Measurements from ENCODE around the gene GYPC. TPM values are rescaled to one million over a fixed set of nuclear protein-coding genes. Genes with fewer than 3 reads are reported as not detected.

The GYPC gene
- total RNA-seq, 1 donor from 2014 or later: 41.4 TPM

DNA sequence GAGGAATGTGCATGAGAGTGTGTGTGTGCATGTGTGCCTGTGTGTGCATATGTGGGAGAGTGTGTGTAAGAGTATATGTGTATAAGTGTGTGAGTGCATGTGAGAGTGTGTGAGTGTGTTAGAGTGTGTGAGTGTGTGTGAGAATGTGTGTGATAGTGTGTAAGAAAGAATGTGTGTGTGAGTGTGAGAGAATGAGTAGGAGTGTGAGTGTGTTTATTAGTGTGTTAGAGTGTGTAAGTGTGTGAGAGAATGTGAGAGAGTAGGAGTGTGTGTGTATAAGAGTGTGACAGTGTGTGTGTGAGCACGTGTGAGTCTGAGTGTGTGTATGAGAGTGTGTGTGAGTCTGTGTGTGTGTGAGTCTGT is 21.2 kb downstream of the GYPC start:
- TF ChIP-seq CTCF (IDR thresholded peaks at IDR 0.05; ENCODE audit: unreplicated experiment): no peak
- Mint-ChIP-seq H3K27me3 (ENCODE audit: low read depth) (no peaks in the 10 kb centered on the region), H3K9me3 (peaks cover 14% of the 10 kb centered on the region), H3K4me1 (no peaks in the 10 kb centered on the region), H3K36me3 (peaks cover 21% of the 10 kb centered on the region), H3K27ac (no peak overlapping the region), H3K4me3 (no peak overlapping the region)
- no peak for DNase-seq (ENCODE audit: low spot score in 2 of 2, unreplicated experiment in 2 of 2)

GRCh38 chr2:126678269-126679065 is 22.5 kb downstream of the GYPC start:
- Mint-ChIP-seq H3K4me3 (no peak overlapping the region), H3K27ac (no peak overlapping the region), H3K36me3 (peaks cover 20% of the 10 kb centered on the region), H3K4me1 (no peaks in the 10 kb centered on the region), H3K9me3 (peaks cover 14% of the 10 kb centered on the region), H3K27me3 (ENCODE audit: low read depth) (no peaks in the 10 kb centered on the region)
- no peak for TF ChIP-seq CTCF (IDR thresholded peaks at IDR 0.05; ENCODE audit: unreplicated experiment)
- DNase-seq (ENCODE audit: low spot score in 2 of 2, unreplicated experiment in 2 of 2): no peak

DNA sequence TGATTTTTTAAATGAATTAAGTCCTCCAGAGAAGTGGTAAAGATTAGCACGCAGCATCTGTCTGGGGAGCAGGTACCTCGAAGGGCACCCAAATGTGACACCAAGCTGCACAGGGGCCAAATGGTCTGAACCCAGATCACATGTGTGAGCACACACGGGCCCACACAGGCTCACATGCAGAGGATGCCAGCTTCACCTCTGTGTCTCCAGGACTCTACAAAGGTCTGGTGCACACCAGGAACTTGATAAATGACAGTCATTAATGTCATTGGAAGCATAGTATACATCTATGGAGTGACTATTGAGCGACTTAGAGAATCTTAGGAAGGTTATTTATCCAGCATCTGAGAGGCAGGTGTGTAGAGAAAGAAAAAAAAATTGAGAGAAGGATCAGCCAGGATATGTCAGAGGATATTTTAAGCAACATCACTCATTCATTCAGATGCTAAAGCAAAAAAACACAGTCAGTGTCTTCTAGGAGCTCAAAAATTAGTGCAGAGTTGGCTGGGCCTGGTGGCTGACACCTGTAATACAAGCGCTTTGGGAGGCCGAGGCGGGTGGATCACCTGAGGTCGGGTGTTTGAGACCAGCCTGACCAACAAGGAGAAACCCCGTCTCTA is 23.2 kb downstream of the GYPC start:
- no peaks in the 10 kb centered on the region for H3K27me3 Mint-ChIP-seq (ENCODE audit: low read depth)
- peaks cover 19% of the 10 kb centered on the region for H3K36me3 Mint-ChIP-seq
- no peak overlapping the region for H3K27ac Mint-ChIP-seq
- H3K4me1 Mint-ChIP-seq: no peaks in the 10 kb centered on the region
- TF ChIP-seq CTCF (IDR thresholded peaks at IDR 0.05; ENCODE audit: unreplicated experiment): no peak
- DNase-seq (ENCODE audit: low spot score in 2 of 2, unreplicated experiment in 2 of 2): no peak
- no peak overlapping the region for H3K4me3 Mint-ChIP-seq
- H3K9me3 Mint-ChIP-seq: peaks cover 14% of the 10 kb centered on the region

DNA sequence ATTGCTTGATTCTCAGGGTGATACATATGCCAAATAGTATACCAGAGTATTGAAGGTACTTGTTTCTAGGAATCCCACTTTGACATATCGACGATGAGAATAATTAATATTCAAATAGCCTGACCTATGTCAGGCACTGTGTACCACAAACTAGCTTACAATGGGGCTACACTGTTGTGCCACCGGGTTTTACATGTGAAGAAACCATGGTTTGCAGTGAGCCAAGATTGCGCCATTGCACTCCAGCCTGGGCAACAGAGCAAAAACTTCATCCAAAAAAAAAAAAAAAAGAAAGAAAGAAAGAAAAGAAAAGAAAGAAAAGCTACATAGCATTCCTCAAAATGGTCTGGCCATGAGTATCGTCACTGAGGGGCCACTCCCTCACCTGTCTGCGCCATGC is 25.5 kb downstream of the GYPC start:
- peaks cover 7% of the 10 kb centered on the region for H3K36me3 Mint-ChIP-seq

GRCh38 chr2:126685629-126686028 is 29.7 kb downstream of the GYPC start:
- peaks cover 5% of the 10 kb centered on the region for H3K9me3 Mint-ChIP-seq
- TF ChIP-seq CTCF (IDR thresholded peaks at IDR 0.05; ENCODE audit: unreplicated experiment): no peak

More for the DNA sequence above, 25.5 kb downstream of the GYPC start:
- TF ChIP-seq CTCF (IDR thresholded peaks at IDR 0.05; ENCODE audit: unreplicated experiment): no peak
- Mint-ChIP-seq H3K4me1 (no peaks in the 10 kb centered on the region), H3K9me3 (peaks cover under 1% of the 10 kb centered on the region), H3K27ac (no peak overlapping the region), H3K4me3 (no peak overlapping the region), H3K27me3 (ENCODE audit: low read depth) (no peaks in the 10 kb centered on the region)
- DNase-seq (ENCODE audit: low spot score in 2 of 2, unreplicated experiment in 2 of 2): no peak

More at GRCh38 chr2:126685629-126686028, 29.7 kb downstream of the GYPC start:
- no peak overlapping the region for H3K27ac Mint-ChIP-seq
- DNase-seq (ENCODE audit: low spot score in 2 of 2, unreplicated experiment in 2 of 2): no peak
- H3K4me1 Mint-ChIP-seq: no peaks in the 10 kb centered on the region
- no peaks in the 10 kb centered on the region for H3K27me3 Mint-ChIP-seq (ENCODE audit: low read depth)
- peaks cover 18% of the 10 kb centered on the region for H3K36me3 Mint-ChIP-seq
- H3K4me3 Mint-ChIP-seq: no peak overlapping the region
